K562 (cell line): ENCODE results near the gene DAZAP1.

ENCODE experiments used
- CCAR2 ChIP-seq: fragments of 200-400 bp; formaldehyde crosslinking; IDR thresholded peaks from 2 replicates; pipeline ENCODE4 v1.6.1; 2017; ENCODE audit warnings: mild to moderate bottlenecking, low read depth, low read length
- EZH2 ChIP-seq: IDR thresholded peaks from 2 replicates; pipeline ENCODE4 v1.6.1; 2012; ENCODE audit warnings: low read depth, mild to moderate bottlenecking, inconsistent platforms, low read length, borderline replicate concordance
- POLR2A ChIP-seq: fragments of 450-650 bp; conservative IDR thresholded peaks from 2 replicates; pipeline ENCODE4 v1.6.1; 2016
- ZNF24 ChIP-seq: fragments of 450-650 bp; IDR thresholded peaks from 2 replicates; pipeline ENCODE4 v1.6.1; 2016
- TF ChIP-seq, protein P1 (sequence below), 3 experiments: IDR thresholded peaks in 2 of 3; conservative IDR thresholded peaks in 1 of 3; 2 replicates each; pipeline ENCODE4 v1.5.1; 2011 to 2012; ENCODE audit warnings: low read length in 3 of 3, mild to moderate bottlenecking in 3 of 3, control low read depth in 2 of 3, improper control_type of control experiment in 1 of 3, inconsistent platforms in 1 of 3, low read depth in 1 of 3, mixed read lengths in 1 of 3, moderate library complexity in 1 of 3; ENCODE audit not compliant: insufficient read depth in 2 of 3

DNA sequence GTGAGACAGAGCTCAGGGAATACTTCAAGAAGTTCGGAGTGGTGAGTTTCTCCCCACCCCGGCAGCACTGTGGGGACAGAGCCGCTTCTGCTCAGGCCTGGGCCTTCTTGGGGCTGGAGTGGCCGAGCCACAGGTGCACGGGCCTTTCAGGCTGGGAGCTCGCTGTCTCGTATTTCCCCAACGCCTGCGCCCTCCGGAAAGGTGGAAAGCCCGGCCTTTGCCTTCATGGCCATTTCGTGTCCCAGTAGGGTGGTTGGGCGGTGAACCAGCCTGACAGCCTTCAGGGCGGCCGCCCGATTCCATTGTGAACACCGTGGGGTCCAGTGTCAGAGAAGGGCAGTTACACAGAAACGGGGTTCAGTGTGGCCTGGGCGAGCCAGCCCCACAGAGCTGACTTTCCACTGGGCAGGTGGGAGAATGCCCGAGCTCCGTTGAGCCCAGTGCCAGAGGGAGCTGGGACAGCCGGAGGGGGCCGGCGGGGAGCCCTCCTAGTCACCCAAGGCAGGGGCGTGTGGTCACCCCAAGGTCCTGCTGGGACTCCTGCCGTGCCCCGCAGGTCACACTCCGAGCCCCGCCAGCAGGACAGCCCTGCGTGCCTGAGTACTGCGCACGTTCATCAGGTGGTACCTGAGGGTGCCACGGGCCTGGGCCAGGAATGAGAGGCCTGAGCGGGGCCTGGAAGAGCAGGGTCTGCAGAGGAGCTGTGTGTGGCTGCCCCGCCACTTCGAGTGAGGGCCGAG, 14.0 kb downstream of the DAZAP1 start:
- TF ChIP-seq EZH2 (no peak), ZNF24 (no peak), CCAR2 (no peak), POLR2A (no peak)
- TF ChIP-seq, protein P1, sequence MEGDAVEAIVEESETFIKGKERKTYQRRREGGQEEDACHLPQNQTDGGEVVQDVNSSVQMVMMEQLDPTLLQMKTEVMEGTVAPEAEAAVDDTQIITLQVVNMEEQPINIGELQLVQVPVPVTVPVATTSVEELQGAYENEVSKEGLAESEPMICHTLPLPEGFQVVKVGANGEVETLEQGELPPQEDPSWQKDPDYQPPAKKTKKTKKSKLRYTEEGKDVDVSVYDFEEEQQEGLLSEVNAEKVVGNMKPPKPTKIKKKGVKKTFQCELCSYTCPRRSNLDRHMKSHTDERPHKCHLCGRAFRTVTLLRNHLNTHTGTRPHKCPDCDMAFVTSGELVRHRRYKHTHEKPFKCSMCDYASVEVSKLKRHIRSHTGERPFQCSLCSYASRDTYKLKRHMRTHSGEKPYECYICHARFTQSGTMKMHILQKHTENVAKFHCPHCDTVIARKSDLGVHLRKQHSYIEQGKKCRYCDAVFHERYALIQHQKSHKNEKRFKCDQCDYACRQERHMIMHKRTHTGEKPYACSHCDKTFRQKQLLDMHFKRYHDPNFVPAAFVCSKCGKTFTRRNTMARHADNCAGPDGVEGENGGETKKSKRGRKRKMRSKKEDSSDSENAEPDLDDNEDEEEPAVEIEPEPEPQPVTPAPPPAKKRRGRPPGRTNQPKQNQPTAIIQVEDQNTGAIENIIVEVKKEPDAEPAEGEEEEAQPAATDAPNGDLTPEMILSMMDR (IDR thresholded peaks at IDR 0.05 in 2 of 3, conservative IDR thresholded peaks at IDR 0.05 in 1 of 3; ENCODE audit: insufficient read depth in 2 of 3, low read depth in 1 of 3, low read length in 3 of 3): no peak
